Measurements from ENCODE around the gene TMEM150A.

DNA sequence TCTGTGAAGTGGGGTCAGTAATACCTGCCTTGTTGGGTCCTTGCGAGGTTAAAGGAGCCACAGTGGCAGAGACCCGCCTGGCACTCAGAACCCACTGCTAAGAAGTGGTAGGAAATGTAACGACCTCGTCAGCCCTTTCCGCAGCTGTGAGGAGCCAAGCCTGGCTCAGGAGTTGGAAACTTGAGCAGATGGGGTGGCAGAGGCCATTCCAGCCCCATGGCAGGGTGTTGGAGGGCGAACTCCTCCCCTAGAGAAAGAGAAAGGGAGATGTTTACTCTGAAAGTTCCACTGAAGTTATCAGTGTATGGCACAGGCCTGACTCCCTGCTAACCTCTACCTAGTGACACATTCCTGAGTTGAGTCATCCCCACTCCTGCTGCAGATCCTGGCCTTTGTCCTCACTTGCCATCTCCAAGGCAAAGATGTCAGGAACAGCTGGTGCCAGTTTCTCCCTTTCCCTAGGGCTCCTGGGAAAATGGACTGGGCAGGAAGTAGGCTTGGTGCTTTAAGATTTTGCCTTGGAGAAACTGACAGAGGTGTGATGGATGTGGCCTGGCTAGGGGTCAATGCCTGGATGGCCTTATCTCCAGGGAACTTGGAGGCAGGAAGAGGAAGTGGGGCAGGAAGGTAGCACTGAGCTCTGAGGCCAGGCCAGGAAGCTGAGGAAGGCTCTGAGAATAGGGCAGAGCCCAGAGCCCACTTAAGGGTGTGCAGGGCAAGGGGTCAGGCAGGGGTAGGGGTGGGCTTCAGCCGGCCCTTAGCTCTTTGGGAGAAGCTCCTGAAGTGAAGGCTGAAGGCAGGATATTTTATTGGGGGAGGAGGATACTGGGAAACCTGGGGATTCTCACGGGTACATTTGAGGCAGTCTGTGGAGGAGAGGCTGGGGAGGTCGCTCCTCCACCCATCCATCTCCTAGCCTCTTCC, 17.4 kb downstream of the TMEM150A start:
- TF ChIP-seq FOXA1 (IDR thresholded peaks at IDR 0.05) (no peak), SP1 (IDR thresholded peaks at IDR 0.05) (no peak), BHLHE40 (IDR thresholded peaks at IDR 0.05; ENCODE audit: borderline replicate concordance) (no peak), TARDBP (IDR thresholded peaks at IDR 0.05) (no peak), LEF1 (IDR thresholded peaks at IDR 0.05; ENCODE audit: borderline replicate concordance) (no peak), L3MBTL2 (conservative IDR thresholded peaks at IDR 0.05) (no peak), ARNT (IDR thresholded peaks at IDR 0.05) (no peak), HDGF (IDR thresholded peaks at IDR 0.05; ENCODE audit: borderline replicate concordance) (no peak), FOXK2 (IDR thresholded peaks at IDR 0.05) (no peak)
- TF ChIP-seq, protein P1, sequence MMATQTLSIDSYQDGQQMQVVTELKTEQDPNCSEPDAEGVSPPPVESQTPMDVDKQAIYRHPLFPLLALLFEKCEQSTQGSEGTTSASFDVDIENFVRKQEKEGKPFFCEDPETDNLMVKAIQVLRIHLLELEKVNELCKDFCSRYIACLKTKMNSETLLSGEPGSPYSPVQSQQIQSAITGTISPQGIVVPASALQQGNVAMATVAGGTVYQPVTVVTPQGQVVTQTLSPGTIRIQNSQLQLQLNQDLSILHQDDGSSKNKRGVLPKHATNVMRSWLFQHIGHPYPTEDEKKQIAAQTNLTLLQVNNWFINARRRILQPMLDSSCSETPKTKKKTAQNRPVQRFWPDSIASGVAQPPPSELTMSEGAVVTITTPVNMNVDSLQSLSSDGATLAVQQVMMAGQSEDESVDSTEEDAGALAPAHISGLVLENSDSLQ (IDR thresholded peaks at IDR 0.05): no peak
